Activated CD8-positive, alpha-beta T cell treated with anti-CD3 and anti-CD28 coated beads, Interleukin-2, amount 10 ng/mL, durations not matched to agents 7 days and 5 days (primary cell): ENCODE data around the gene PLA2G2E. TPM values are rescaled to one million over a fixed set of nuclear protein-coding genes. Genes with fewer than 3 reads are reported as not detected.

Experiments
- ATAC-seq: fragments of 150-1000 bp; cut with Tn5 transposase; one replicate; pipeline ENCODE4 v1.10.0; 2021; ENCODE audit warnings: moderate library complexity
- CTCF ChIA-PET: fragments of 350-600 bp; sonication (Branson Sonifier 250); formaldehyde crosslinking; loops from one replicate; lab custom pipeline; 2021; ENCODE audit warnings: antibody characterized with exemption; lab: Charles Lee
- POLR2A ChIA-PET: fragments of 350-600 bp; sonication (Branson Sonifier 250); formaldehyde crosslinking; loops from one replicate; lab custom pipeline; 2021; ENCODE audit warnings: antibody characterized with exemption; lab: Charles Lee
- DNase-seq: peaks from one replicate; pipeline ENCODE4 v3.0.0-alpha.2; 2020
- H3K27ac Mint-ChIP-seq: one replicate; pipeline ENCODE4 v1.8.0; 2021; ENCODE audit warnings: mild to moderate bottlenecking, mixed read lengths
- H3K27me3 Mint-ChIP-seq: one replicate; pipeline ENCODE4 v1.8.0; 2021; ENCODE audit warnings: low read depth, mixed read lengths
- H3K36me3 Mint-ChIP-seq: one replicate; pipeline ENCODE4 v1.8.0; 2021; ENCODE audit warnings: low read depth, mixed read lengths
- H3K4me1 Mint-ChIP-seq: one replicate; pipeline ENCODE4 v1.8.0; 2021; ENCODE audit warnings: low read depth, mixed read lengths
- H3K4me3 Mint-ChIP-seq: one replicate; pipeline ENCODE4 v1.8.0; 2021; ENCODE audit warnings: mild to moderate bottlenecking, mixed read lengths
- H3K9me3 Mint-ChIP-seq: one replicate; pipeline ENCODE4 v1.8.0; 2022; ENCODE audit warnings: mixed read lengths; ENCODE audit not compliant: insufficient read depth
- total RNA-seq, 2 experiments: library from RNA; stranded (reverse); gene quantifications; one replicate each; pipeline ENCODE4 v1.2.3, GENCODE V29; 2021

Gene PLA2G2E
- total RNA-seq, 2 experiments from 2014 or later = not detected

DNA sequence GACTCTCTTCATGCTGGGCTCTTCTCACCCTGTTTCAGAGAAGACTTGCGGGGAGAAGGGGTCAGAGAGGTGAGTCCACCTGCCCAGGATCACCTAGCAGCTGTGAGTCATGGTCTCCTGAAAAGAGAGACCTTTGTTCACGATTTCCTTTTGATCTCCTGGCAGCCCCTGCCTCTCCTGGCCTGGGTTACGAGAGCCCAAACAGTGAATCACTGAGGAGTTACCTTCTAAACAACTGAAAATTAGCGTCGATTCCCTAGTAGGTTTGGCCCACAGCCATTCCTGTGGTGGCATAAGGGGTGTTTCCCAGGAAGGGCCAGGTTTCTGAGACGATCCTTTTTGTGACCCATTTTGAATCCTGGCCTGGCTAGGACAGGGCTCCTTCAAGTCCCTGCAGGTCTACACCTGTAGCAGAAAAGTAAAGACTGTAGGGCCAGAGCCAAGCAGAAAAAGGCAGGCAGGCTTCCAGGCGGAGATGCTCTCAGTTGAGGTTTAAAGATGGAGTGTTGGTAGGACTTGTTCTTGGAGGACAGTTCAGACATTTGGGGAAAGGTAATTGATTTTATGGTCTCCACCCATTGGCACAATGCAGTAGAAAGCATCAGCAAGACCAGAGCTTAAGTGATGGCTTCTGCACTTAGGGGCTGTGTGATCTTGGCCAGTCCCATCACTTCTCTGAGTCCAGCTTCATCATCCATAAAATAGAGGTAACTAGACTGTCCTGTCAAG, 2.1 kb upstream of the PLA2G2E start:
- no peak for ATAC-seq
- Mint-ChIP-seq H3K36me3 (no peaks in the 10 kb centered on the region), H3K9me3 (no peaks in the 10 kb centered on the region), H3K27ac (no peak overlapping the region), H3K27me3 (peaks cover 8% of the 10 kb centered on the region), H3K4me3 (no peak overlapping the region), H3K4me1 (no peaks in the 10 kb centered on the region)
- no peak for DNase-seq
- ChIA-PET CTCF (interaction anchor here (0.8 kb wide), 1 partner anchor 133 kb away, joined by 3 read pairs; no protein-coding TSS in a partner anchor), POLR2A (no interaction called here)

- Mint-ChIP-seq H3K9me3 (no peaks in the 10 kb centered on the region), H3K4me3 (no peak overlapping the region), H3K27me3 (peaks cover 4% of the 10 kb centered on the region), H3K27ac (no peak overlapping the region), H3K4me1 (no peaks in the 10 kb centered on the region), H3K36me3 (no peaks in the 10 kb centered on the region)
- ChIA-PET POLR2A (no interaction called here), CTCF (no interaction called here)
- ATAC-seq (no peak), DNase-seq (no peak)
Measured at GRCh38 chr1:19923953-19924346, 533 bp upstream of the PLA2G2E start.

DNA sequence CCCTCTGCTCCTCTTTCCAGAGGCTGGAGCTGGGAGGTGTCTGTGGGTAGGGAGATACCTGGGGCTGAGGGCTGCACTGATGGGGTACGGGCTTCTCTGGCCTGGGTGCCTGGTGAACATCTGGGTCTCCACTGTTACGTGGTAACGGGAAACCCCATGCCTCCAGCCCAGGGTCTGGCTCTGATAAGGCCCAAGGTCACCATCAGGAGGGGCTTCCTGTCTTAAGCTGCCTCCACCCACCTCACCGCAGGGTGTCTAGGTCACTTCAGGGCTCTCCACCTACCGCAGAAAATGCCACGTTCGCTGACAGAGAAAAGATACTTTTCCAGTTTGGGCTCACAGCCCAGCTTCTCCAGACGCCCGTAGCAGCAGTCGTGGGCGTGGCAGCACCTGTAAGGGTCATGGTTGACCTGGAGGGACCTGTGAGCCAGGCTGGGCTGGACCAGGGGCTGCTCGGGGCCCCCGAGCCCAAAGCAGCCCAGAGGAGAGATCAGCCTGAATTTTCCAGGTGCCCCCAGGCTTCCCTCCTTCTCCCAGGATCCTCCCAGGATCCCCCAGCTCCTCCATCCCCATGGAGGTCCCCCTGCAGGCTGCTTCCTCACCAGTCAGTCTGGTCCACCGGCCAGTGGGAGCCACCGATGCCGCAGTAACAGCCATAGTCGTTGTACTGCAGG, 1.3 kb downstream of the PLA2G2E start:
- DNase-seq (no peak), ATAC-seq (peak; percentile 8)
- Mint-ChIP-seq H3K27me3 (peaks cover 4% of the 10 kb centered on the region), H3K4me3 (no peak overlapping the region), H3K4me1 (peaks cover 4% of the 10 kb centered on the region), H3K36me3 (no peaks in the 10 kb centered on the region), H3K27ac (no peak overlapping the region), H3K9me3 (no peaks in the 10 kb centered on the region)
- ChIA-PET POLR2A (interaction anchor here (0.9 kb wide), 1 partner anchor 40 kb away, joined by 4 read pairs; the partner anchor contains the start of gene OTUD3), CTCF (interaction anchor here (1.8 to 7.6 kb wide), 2 partner anchors 40 to 230 kb away, joined by 5 to 74 read pairs; partner anchors contain the start of gene OTUD3)

GRCh38 chr1:19921310-19921709, 2.1 kb downstream of the PLA2G2E start:
- no peak for ATAC-seq
- no peak overlapping the region for H3K27ac Mint-ChIP-seq
- no peaks in the 10 kb centered on the region for H3K9me3 Mint-ChIP-seq
- H3K27me3 Mint-ChIP-seq = peaks cover 4% of the 10 kb centered on the region
- no peaks in the 10 kb centered on the region for H3K36me3 Mint-ChIP-seq
- peaks cover 4% of the 10 kb centered on the region for H3K4me1 Mint-ChIP-seq
- CTCF ChIA-PET = interaction anchor here (1.3 to 7.6 kb wide), 3 partner anchors 39 to 275 kb away, joined by 3 to 74 read pairs (median 5); partner anchors contain the start of gene OTUD3
- POLR2A ChIA-PET = interaction anchor here (0.9 kb wide), 1 partner anchor 39 kb away, joined by 4 read pairs; the partner anchor contains the start of gene OTUD3
- DNase-seq = no peak
- H3K4me3 Mint-ChIP-seq = no peak overlapping the region

DNA sequence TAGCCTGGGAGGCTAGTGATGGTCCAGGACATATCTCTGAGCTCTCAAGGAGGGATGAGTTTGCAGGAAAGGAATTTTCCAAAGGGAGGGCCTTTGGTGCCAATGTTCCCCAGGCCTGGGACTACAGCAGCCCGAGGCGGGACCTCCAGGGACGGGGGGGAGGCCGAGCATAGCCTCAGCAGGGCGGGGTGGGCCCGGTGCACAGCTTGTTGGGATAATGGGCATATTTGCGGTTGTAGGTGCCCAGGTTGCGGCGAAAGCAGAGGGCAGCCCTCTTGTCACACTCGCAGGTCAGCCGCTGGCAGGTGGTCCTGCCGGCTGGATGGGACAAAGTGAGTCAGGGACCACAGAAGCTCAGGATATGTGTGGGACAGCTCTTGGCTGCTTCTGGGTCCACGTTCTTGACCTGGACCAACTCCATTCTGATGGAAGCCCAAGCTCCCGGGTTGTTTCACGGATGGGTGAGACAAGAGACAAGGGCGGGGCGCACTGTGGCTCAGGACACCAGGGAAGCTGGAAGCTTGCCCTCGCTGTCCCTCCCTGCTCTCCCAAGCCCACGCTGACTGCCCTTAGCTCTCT, 3.2 kb downstream of the PLA2G2E start:
- no peak overlapping the region for H3K27ac Mint-ChIP-seq
- no peak for ATAC-seq
- peaks cover 4% of the 10 kb centered on the region for H3K4me1 Mint-ChIP-seq
- no peaks in the 10 kb centered on the region for H3K9me3 Mint-ChIP-seq
- H3K27me3 Mint-ChIP-seq = no peaks in the 10 kb centered on the region
- CTCF ChIA-PET = interaction anchor here (1.3 to 7.6 kb wide), 3 partner anchors 38 to 276 kb away, joined by 3 to 74 read pairs (median 5); partner anchors contain the start of gene OTUD3
- DNase-seq = no peak
- no peak overlapping the region for H3K4me3 Mint-ChIP-seq
- POLR2A ChIA-PET = no interaction called here
- H3K36me3 Mint-ChIP-seq = no peaks in the 10 kb centered on the region

DNA sequence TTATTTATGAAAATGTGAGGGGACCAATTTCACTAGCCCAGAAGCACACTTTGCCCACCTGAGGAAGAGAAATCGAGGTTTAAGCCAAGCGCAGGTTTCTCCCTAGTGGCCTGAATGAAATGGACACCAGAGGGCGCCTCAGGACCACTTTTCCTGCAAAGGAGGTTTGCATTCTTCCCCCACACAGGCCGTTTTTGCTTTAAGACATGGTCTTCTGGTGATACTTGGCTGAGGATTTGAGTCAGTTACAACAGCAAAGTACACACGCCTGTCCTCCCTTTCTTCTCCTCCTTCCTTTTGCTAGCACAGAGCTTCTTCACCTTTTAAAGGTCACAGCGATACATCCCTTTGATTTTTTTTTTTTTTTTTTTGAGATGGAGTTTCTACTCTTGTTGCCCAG, 5.4 kb downstream of the PLA2G2E start:
- Mint-ChIP-seq H3K36me3 (peaks cover 4% of the 10 kb centered on the region), H3K4me1 (peaks cover 4% of the 10 kb centered on the region), H3K27me3 (no peaks in the 10 kb centered on the region), H3K9me3 (no peaks in the 10 kb centered on the region), H3K4me3 (no peak overlapping the region), H3K27ac (no peak overlapping the region)
- ChIA-PET CTCF (interaction anchor here (0.7 to 7.6 kb wide), 15 partner anchors 9 to 577 kb away, joined by 3 to 74 read pairs (median 4); no protein-coding TSS in a partner anchor), POLR2A (no interaction called here)
- DNase-seq (peak; percentile 88), ATAC-seq (peak; percentile 74)

DNA sequence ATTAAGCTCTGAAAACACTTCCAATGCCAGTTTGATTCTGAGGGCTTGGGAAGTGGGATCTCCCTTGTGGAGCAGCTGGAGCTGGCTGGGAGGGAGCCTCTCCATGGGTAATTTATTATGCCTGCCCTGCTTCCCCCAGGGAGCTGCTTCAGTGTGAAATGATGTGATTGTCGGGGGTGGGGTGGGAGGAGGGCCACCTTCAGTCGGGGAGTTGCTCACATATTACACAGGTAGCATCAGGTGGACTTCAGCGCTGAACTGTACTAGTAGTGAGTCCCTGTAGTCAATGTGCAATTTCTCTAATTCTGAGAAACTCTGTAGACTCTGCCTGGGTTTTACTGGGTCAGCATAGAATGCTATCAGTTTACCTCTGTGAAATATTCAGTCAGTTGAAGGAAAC, 12.8 kb downstream of the PLA2G2E start:
- H3K36me3 Mint-ChIP-seq = peaks cover 48% of the 10 kb centered on the region
- CTCF ChIA-PET = interaction anchor here (1.4 kb wide), 1 partner anchor 285 kb away, joined by 3 read pairs; no protein-coding TSS in a partner anchor
- DNase-seq (no peak), ATAC-seq (no peak)
- no peak overlapping the region for H3K27ac Mint-ChIP-seq
- H3K9me3 Mint-ChIP-seq = no peaks in the 10 kb centered on the region
- no peaks in the 10 kb centered on the region for H3K4me1 Mint-ChIP-seq
- no peaks in the 10 kb centered on the region for H3K27me3 Mint-ChIP-seq
- POLR2A ChIA-PET = interaction anchor here (1.1 kb wide), 1 partner anchor 29 kb away, joined by 4 read pairs; the partner anchor contains the start of gene OTUD3
- H3K4me3 Mint-ChIP-seq = no peak overlapping the region

- no peak overlapping the region for H3K27ac Mint-ChIP-seq
- DNase-seq (no peak), ATAC-seq (no peak)
- H3K4me3 Mint-ChIP-seq = no peak overlapping the region
- H3K27me3 Mint-ChIP-seq = no peaks in the 10 kb centered on the region
- ChIA-PET POLR2A (interaction anchor here (1.1 kb wide), 1 partner anchor 28 kb away, joined by 4 read pairs; the partner anchor contains the start of gene OTUD3), CTCF (interaction anchor here (1.0 to 1.4 kb wide), 3 partner anchors 8 to 286 kb away, joined by 3 read pairs; partner anchors contain the start of gene OTUD3)
- no peaks in the 10 kb centered on the region for H3K9me3 Mint-ChIP-seq
- H3K36me3 Mint-ChIP-seq = peaks cover 51% of the 10 kb centered on the region
- no peaks in the 10 kb centered on the region for H3K4me1 Mint-ChIP-seq
Measured at GRCh38 chr1:19909971-19910370, 13.4 kb downstream of the PLA2G2E start.

DNA sequence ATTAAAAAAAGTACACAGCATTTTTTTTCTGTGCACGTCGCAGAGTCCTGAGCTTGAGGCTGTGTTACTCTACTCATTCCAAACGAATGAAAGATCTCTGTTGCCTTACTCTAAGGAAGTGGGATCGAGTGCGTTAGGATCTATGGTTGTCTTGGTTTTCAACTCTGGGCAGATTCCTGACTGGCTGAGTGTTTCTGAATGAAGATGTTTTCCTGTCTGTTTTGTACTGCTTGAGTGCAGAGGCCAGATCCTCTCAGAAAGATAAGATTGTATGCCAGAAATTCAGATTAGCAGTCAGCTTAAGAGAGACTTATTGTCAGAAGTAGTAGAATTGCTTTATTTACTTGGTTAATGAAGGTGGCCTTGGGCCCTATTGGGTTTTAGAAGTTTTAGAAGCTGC, 14.0 kb downstream of the PLA2G2E start:
- no peaks in the 10 kb centered on the region for H3K9me3 Mint-ChIP-seq
- ATAC-seq (no peak), DNase-seq (no peak)
- ChIA-PET POLR2A (no interaction called here), CTCF (interaction anchor here (1.0 to 1.4 kb wide), 3 partner anchors 8 to 286 kb away, joined by 3 read pairs; partner anchors contain the start of gene OTUD3)
- peaks cover 53% of the 10 kb centered on the region for H3K36me3 Mint-ChIP-seq
- H3K27ac Mint-ChIP-seq = no peak overlapping the region
- no peaks in the 10 kb centered on the region for H3K27me3 Mint-ChIP-seq
- no peaks in the 10 kb centered on the region for H3K4me1 Mint-ChIP-seq
- no peak overlapping the region for H3K4me3 Mint-ChIP-seq

DNA sequence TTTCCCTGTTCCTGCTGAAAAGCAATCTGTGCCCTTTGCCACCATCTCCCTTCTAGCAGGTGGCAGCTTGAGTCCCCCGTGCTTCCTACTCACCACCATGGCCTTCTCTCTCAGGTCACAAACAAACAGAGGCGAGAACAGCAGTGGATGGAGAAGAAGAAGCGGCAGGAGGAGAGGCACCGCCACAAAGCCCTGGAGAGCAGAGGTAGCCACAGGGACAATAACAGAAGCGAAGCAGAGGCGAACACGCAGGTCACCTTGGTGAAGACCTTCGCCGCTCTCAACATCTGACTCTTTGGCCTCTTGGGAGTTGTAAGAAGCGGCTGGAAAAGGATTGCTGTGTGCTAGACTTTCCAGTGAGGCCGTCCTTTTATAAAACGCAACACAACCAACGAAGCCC, 16.0 kb downstream of the PLA2G2E start:
- H3K36me3 Mint-ChIP-seq = peaks cover 54% of the 10 kb centered on the region
- CTCF ChIA-PET = interaction anchor here (1.3 to 2.0 kb wide), 2 partner anchors 10 to 306 kb away, joined by 4 read pairs; no protein-coding TSS in a partner anchor
- POLR2A ChIA-PET = interaction anchor here (0.9 kb wide), 1 partner anchor 26 kb away, joined by 4 read pairs; the partner anchor contains the start of gene OTUD3
- DNase-seq = no peak
- H3K27ac Mint-ChIP-seq = no peak overlapping the region
- no peaks in the 10 kb centered on the region for H3K9me3 Mint-ChIP-seq
- no peak for ATAC-seq
- no peak overlapping the region for H3K4me3 Mint-ChIP-seq
- no peaks in the 10 kb centered on the region for H3K27me3 Mint-ChIP-seq
- H3K4me1 Mint-ChIP-seq = no peaks in the 10 kb centered on the region

DNA sequence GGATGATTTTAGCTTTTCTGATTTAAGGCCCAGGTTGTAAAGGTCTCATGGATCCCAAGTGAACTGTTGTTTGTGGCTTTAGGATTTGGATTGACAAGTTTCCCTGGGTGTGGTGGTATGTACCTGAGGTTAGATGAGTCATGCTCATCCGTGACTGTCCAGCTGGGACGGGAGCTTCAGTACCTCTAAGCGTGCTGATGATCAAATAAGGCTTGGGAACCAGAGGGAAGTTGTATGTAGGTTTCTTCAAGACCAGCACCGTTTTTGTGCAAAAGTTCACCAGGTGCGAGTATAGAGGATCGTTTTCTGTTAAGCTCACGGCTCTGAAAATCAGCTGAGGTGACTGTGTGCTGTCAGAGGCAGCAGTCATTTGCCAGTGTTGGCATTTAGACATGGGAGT, 19.8 kb downstream of the PLA2G2E start:
- H3K36me3 Mint-ChIP-seq = peaks cover 60% of the 10 kb centered on the region

More for the DNA sequence above, 19.8 kb downstream of the PLA2G2E start:
- ChIA-PET POLR2A (no interaction called here), CTCF (no interaction called here)
- H3K27me3 Mint-ChIP-seq = no peaks in the 10 kb centered on the region
- no peaks in the 10 kb centered on the region for H3K4me1 Mint-ChIP-seq
- no peaks in the 10 kb centered on the region for H3K9me3 Mint-ChIP-seq
- H3K27ac Mint-ChIP-seq = no peak overlapping the region
- no peak for ATAC-seq
- no peak overlapping the region for H3K4me3 Mint-ChIP-seq
- no peak for DNase-seq
